GM19035 (cell line): ENCODE measurements around the gene DLGAP1.
"Not testable (repeated sequence)": the region's sequence is repeated elsewhere in the genome, so short reads cannot be mapped to it uniquely, and the experiment has no call there.

Experiments used
- ATAC-seq: cut with Tn5 transposase; IDR thresholded peaks from one replicate; pipeline ENCODE4 v1.9.1; 2021; ENCODE audit not compliant: unreplicated experiment

DLGAP1 gene

DNA sequence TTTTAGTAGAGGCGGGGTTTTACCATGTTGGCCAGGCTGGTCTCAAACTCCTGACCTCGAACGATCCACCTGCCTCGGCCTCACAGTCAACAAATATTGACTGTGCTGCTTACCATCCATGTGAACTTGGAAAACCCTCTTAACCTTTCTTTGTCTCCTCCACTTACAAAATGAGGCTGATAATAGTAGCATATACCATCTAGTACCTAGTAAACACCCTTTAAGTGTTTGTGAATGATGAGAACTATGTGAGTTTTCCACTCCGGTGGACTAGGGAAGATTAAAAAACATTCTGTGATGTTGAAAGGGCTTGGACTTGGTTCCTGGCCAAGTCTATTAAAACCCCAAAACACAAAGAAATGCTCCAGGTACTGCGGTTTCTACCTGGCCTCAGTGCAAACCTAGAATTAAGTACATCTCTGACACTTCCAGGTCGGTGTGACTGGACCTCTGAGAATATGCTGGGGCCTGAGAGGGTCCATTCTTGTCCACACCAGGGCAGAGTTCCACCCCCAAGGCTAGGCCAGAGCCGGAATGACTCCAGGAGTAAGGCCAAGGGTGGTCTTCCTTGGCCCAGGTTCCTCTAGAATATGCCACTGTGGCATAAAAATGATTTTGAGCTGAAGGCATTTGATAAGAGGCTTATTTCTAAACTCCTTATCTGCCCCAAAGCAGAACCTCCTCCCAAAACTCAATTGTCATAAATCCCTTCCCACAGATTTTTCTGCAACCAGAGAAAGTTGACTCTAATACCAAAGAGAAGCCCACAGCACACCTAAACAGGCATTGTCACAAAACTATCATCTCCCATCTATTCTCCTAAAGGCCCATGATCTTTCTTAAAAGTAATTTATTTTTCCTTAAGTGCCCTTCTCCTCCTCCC, 787.6 kb downstream of the DLGAP1 start:
- ATAC-seq = no peak

DNA sequence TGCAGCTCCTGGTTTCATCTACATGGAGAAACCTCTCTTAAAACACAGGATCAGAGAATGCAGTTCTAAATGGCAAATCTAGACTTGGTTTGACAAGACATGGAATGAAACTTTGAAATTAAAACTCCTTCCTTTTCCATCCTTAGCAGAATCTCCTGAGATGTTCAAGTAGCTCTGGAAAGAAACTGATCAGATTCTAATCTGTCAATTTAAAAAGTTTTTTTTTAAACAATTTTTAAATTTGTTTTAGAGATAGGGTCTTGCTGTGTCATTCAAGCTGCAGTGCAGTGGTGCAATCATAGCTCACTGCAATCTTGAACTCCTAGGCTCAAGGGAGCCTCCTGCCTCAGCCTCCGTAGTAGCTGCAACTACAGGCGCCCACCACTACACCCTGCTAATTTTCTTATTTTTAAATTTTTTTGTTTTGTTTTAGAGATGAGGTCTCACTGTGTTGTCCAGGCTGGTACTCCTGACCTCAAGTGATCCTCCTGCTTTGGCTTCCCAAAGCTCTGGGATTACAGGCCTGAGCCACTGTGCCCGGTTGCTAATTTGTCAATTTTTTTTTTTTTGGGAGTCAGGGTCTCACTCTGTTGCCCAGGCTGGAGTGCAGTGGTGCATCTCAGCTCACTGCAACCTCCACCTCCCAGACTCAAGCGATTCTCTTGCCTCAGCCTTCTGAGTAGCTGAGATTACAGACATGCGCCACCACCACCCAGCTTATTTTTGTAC, 788.4 kb downstream of the DLGAP1 start:
- no peak for ATAC-seq

DNA sequence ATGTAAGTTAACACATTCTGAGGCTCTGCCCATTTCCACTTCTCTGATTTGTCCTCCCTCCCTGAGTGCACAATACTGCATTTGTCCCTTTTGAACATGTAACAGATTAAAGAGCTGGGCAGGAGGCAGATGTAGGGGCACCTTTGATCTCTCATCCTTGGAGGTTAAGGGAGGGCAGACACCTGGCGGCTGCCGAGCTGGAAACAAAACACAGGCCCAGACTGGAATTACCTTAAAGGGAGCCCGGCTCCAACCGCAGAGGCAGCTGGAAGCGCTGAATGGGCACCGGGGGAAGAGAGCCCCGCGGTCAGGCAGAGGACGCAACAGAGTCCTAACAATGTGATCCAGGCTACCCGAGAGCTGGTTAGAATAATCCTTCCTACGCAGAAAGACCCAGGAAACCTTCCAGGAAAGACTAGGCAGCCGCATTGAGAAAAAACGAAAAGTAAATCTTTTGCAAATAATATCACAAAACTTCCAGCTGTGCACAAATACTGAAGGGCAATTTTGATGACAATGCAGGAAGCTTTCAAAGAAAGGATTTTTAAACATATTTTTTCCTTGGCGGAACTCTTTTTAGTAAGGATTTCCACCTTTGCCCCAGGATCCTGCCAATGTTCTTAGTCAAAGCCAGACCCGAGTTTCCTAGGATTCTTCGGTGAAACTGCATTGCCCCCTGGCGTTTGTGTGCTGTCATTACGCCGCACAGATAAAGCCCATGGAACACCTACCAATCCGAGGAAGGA, 789.2 kb downstream of the DLGAP1 start:
- no peak for ATAC-seq

DNA sequence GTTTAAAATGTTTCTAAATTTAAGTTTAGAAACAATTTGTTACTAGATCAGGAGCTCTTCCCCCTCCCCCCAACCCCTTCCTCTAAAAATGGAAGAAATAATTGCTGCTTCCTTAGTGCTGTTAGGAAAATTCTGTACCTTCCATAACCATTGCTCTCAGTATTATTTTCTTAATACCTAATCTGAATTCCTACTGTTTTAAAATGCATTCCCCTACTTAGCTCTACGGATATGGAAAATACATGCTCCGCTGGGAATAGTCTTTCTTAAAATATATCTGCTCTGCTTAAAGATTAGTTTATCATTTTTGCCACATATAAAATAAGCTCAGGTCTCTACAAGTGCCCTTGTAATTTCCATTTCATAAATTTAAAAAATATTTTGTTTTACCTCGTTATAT, 789.9 kb downstream of the DLGAP1 start:
- ATAC-seq = no peak

DNA sequence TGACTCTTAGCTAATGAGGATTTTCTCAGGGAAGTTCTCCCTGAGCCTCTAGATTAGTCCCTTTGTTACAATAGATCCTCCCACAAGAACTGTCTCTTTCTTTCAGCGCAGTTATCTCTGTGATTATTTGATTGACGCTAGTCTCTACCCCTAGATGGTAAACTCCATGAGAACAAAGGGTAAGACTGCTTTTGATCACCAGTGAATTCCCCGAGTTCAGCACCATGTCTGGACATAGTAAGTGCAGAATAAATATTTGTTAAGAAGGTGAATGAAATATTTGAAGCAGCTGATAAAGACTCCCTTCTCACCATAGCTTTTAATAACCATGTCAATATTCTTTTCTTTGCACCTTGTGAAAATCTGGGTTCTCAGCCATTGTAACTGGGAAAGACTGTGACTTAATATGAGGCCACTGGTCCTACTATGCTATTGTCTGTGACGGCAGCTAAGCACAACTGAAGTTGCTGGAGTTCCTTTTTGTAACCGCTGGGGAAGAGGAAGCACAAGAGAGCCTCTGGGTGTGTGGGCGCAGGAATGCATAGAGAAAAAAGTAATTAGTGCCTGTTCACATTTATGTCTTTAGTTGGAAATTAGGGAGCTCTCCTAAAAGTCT, 790.4 kb downstream of the DLGAP1 start:
- ATAC-seq = no peak

DNA sequence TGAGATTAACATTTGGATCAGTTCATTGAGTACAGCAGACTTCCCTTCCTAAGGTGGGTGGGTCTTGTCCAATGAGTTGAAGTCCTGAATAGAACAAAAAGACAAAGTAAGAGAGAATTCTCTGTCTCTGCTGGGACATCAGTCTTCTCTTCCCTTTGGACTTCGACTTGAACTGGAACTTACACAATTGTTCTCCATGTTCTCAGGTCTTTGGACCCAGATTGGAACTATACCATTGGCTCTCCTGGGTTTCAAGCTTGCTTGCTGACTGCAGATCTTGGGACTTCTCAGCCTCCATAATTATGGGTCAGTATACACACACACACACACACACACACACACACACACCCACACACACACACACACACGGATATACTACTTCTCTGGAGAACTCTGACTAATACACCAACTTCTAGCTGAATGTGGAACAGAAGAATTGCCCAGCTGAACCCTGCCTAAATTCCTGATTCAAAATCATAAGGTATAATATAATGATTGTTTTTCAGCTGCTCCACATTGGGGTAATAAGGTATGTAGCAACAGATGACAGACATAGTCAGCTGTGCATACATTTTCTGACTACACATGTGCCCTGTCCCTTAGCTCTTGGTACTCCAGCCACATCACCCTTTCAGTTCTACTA, 791.1 kb downstream of the DLGAP1 start:
- no peak for ATAC-seq

DNA sequence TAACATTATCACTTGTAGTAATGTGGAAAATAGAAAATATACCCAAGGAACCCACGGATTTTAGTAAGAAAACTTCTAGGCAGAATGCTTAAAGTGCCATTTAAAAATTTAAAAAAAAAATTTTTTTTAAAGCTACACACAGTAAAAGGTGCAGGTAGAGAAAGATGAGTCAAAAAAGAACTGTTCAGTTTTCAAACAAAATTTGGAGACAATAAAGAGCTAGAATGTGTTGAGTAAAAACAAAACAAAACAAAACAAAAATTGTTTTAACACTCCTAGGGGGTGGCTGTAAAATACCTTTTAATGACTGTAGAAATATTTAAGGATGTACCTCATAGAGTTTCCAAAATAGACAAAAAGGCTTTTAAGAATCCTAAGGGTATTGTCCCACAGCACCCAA, 793.1 kb downstream of the DLGAP1 start:
- no peak for ATAC-seq

DNA sequence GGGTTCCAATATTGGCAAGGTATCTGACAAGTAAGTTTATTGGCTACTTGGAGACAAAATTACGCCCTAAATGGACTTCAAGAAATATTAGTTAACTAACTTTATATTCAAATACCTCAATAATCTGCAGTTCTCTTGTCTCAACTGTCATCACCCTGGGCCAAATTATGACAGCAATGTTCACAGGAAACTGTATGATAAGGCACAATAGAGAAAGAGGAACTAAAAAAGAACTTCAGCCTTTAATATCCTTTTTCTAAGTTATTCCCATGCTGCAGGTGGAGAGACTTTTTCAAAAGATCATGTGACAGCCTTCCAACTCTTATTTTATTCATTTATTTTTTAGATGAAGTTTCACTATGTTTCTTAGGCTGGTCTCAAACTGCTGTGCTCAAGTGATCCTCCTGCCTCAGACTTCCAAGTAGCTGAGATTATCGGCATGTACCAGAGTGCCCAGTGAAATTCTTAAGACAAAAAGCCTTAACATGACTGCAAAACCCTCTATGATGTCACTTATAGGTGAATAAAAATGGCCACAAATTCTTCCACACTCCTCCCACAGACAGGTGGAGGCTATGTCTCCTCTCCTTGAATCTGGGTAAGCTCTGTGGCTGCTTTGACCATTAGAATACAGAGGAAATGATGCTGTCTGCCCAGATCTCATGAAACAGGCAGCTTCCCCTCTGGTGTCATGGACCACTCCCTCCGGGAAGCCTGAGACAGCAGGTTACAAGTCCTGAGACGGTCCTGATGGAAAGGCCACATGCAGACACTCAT, 794.2 kb downstream of the DLGAP1 start:
- ATAC-seq = no peak

DNA sequence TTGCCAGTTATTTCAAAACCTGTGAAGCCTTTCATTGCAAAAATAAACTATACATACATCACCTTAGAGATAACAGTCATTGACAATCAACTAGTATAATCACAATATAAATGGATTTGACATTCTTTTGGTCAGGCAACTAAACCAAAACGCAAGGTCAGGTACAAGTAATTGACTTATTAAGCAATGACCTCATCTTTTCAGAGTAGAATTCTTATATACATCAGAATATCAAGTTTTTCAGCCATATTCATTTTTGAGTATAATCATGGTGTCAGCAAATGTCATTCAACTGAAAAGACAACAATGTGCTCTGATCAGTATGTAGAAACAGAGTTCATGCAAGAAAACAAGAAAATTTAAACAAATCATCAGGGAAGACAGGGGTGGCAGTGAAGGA, 796.6 kb downstream of the DLGAP1 start:
- ATAC-seq = no peak

DNA sequence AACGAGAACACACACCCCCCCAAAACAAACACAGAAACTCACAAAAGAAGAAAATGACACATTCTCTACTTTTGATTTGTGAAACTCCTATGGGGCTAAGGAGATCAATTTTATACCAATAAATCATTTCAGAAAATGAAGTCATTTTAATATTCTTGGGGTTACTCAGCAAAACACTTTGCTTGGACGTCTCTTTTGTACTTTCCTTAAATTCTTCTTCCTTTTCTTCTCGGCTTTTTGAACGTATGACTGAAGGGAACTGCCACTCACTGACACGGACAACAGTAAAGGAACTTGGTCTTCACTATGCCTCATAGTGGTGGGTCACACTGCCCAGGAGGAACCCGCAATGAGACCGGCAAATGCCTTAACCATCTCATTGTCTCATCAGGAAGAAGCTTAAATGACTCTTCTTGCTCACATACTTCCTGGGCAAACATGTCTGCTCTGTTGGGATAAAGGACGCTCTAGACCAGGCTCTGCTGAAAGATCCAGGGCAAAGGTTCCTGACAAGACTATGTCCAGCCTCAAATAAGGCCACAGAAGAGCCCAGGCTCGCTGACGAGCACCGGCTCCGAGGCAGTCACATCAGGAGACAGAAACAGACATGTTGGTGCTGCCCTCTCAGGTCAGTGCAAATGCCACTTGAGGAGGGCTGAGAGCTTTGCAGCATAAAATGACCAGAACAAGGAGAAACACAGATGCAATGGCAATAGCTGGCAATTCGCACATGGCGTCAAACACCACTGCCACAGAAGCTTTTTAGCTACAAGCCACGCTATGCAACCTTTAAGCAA, 799.7 kb downstream of the DLGAP1 start:
- ATAC-seq = no peak

DNA sequence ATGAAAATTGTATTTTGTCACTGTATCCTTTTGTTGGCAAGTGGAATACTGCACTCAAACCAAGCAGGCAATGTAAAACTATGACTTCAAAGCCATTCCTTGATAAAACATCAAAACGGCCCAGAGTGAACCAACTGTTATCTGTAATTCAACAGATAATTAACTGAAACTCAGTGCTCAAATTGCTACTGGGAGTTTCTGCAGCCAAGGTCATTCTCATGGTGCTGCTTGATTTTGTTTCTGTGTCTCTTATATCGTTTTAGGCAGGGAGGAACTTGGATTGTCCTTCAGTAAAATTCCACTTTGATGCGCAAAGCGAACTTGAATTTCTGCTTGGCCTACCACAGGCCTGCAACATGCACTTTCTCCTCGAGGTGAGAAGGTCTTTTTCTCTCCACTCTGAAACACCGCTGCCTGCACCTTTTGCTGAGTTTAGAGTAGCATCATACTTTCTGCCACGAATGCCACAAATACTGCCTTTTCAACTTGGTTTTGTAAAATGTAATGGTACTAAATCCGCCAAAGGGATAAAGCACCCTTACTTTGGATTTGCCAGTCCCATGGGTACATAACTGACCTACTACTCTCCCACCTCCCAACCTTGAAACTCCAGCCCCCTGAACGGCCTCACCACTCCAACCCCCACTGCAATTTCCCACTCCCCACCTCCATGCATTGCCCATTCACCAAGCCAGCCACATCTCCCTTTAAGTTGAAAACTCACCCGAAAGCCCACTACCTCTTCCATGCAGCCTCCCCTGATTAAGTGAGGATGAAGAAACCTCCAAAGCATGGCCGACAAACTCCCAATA, 800.5 kb downstream of the DLGAP1 start:
- ATAC-seq = no peak

DNA sequence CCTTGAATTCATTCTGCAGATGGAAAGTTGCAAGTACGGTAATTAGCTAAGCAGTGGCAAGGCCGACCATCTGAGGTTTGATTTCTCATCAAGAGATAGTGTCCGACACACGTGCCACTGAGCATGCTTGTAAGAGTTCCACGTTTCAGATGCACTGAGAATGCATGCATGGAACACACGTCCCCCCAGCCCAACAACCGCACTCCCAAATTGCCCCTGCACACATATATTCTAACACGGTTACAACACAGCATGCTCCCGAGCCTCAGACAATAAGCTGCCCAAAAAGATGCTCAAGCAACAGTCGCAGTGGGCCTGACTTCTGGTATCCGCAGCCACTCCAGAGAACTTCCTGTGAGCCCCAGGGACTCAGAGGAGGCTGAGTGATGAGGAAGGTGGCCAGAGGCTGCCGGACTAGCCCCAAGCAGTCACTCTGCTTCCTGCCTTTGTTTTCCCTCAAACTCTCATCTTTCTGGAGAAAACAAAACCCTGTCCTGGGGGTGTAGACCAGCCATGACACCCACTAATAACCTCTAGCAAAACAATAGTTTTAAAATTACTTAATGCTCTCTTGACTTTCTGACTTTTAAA, 801.2 kb downstream of the DLGAP1 start:
- no peak for ATAC-seq

DNA sequence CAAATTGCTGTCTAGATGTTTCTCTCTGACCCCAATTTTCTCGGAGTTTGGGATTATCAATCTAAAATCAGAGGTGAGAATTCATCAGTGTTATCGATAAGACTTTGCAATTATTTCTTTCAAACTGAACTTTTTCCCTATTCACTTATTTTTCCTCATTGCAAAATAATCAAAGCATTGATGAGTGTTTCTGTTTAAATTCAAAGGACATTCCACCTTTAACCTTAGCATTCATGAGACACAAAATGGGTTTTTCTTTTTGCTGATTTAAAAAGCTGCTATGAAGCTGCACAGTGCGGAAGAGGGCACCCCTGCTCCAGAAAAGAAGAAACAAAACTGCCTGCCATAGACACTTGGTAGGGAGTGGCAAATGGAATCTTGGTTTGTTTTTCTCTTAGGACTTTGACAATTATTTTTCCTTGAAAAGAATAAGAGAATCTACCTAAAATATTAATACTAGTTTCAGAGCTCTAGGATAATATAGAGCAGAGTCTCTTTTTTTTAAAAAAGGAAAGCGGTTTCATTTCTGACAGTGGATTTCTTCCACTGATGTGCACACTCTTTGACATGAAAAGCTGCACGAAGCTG, 801.8 kb downstream of the DLGAP1 start:
- no peak for ATAC-seq

DNA sequence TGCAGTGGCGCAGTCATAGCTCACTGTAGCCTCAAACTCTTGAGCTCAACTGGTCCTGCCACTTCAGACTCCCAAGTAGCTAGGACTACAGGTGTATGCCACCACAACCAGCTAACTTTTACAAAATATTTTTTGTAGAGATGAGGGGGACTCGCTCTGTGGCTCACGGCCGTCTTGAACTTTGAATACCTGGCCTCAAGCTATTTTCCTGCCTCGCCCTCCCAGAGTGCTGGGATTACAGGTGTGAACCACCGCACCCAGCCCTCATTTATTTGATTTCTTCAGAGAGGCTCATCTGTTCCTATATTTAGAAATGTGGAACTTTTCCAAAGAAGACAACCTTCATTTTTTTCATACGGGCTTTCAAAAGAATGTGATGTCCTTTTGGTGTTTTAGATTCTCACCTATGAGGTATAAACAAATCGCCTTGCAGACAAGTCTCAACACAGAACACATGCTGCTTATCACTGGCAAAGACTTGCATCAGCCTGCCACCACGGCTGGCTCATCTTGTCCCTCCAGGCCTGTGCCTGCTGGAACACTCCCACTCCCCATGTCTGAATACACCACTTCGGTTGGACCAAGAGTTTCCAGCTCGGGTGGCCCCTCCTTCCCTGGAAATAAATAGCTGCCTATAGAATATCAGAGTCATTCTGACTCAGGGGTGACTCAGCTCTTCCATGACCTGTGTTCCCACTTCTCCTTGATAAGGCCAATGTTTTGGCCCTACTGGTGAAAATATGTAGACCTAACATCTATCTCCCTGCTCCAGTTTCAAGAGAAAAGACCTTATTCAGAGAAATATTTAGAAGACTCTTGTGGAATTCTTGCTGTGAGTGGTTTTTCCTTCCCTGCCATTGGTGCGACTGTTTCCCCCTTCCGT, 802.5 kb downstream of the DLGAP1 start:
- no peak for ATAC-seq

DNA sequence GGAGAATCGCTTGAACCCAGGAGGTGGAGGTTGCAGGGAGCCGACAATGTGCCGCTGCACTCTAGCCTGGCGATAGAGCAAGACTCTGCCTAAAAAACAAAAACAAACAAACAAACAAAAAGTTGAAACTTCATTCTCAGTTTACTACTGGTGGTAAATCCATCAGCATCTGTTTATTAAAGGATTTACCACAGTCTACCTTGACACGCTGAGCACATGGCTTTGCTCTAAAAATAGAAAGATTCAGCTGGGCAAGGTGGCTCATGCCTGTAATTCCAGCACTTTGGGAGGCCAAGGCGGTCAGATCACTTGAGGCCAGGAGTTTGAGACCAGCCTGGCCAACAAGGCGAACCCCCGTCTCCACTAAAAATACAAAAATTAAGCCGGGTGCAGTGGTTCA, 803.8 kb downstream of the DLGAP1 start:
- ATAC-seq = no peak

DNA sequence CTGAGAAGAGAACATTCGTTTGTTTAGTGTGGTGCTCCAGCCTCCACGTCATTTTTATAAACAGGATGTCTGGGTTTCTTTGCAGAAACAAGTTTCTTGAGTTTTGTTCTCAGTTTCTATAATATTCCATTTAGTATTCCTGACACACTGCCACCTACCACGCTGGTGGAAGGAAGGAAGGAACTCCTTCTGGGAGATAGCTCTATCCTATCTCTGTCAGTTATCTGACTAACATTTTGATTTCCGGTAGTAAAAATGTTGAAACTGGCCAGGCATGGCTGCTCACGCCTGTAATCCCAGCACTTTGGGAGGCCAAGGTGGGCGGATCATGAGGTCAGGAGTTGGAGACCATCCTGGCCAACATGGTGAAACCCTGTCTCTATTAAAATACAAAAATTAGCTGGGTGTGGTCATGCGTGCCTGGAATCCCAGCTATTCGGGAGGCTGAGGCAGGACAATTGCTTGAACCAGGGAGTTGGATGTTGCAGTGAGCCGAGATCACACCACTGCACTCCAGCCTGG, 804.5 kb downstream of the DLGAP1 start:
- not testable (repeated sequence) for ATAC-seq
